Gastrocnemius medialis (tissue), 4 donors: ENCODE measurements around the gene PPFIA4. TPM values are rescaled to one million over a fixed set of nuclear protein-coding genes. Genes with fewer than 3 reads are reported as not detected.
A peak's percentile ranks its signal among the peaks of the same experiment; 100 is the strongest.

ENCODE experiments used
- ATAC-seq, 2 donors: fragments of 150-250 bp; one replicate each; pipeline ENCODE4 v1.9.1; 2016
- DNase-seq, 2 donors: peaks; one replicate each; pipeline ENCODE4 v3.0.0-alpha.2; 2019
- H3K27ac ChIP-seq, 4 donors: fragments of 200-600 bp; sonication (generic); 1 replicate in 1 of 4; 2 replicates in 3 of 4; pipeline ENCODE4 v1.5.1; 2016 to 2018; ENCODE audit warnings: mild to moderate bottlenecking in 2 of 4, moderate library complexity in 1 of 4
- H3K27me3 ChIP-seq, 3 donors: fragments of 200-600 bp; sonication (generic) in 2 of 3; 1 replicate in 1 of 3; 2 replicates in 2 of 3; pipeline versions ENCODE4 v1.5.1 to v1.6.0; 2016 to 2019; ENCODE audit warnings: mild to moderate bottlenecking in 1 of 3, moderate library complexity in 1 of 3
- H3K36me3 ChIP-seq, 2 donors: fragments of 200-600 bp; sonication (generic) in 1 of 2; one replicate each; pipeline ENCODE4 v1.5.1; 2017 to 2018
- H3K4me1 ChIP-seq, 2 donors: fragments of 200-600 bp; sonication (generic) in 1 of 2; one replicate each; pipeline ENCODE4 v1.5.1; 2016 to 2017; ENCODE audit warnings: mild to moderate bottlenecking in 2 of 2
- H3K4me3 ChIP-seq, 4 donors: fragments of 200-600 bp; sonication (generic) in 3 of 4; 1 replicate in 1 of 4; 2 replicates in 3 of 4; pipeline ENCODE4 v1.5.1; 2016 to 2019; ENCODE audit warnings: mild to moderate bottlenecking in 2 of 4
- H3K9me3 ChIP-seq, 3 donors: fragments of 200-600 bp; sonication (generic) in 2 of 3; 1 replicate in 1 of 3; 2 replicates in 2 of 3; pipeline ENCODE4 v1.5.1; 2016 to 2019
- CTCF ChIP-seq, 5 experiments: fragments of 450-650 bp in 3 of 5; fragments of 200-600 bp in 2 of 5; sonication (generic) in 2 of 5; IDR thresholded peaks in 4 of 5; conservative IDR thresholded peaks in 1 of 5; 1 replicate in 4 of 5; 2 replicates in 1 of 5; pipeline ENCODE4 v1.5.1; 2016 to 2019; ENCODE audit warnings: antibody characterized with exemption in 5 of 5, mild to moderate bottlenecking in 3 of 5, moderate library complexity in 3 of 5
- POLR2A ChIP-seq, 2 donors: fragments of 450-650 bp; IDR thresholded peaks; one replicate each; pipeline ENCODE4 v1.6.1; 2017; ENCODE audit warnings: antibody characterized with exemption in 2 of 2, mild to moderate bottlenecking in 2 of 2, moderate library complexity in 2 of 2
- in situ Hi-C, 4 donors: fragments of 200-750 bp; cut with MboI; loops; one replicate each; pipeline versions ENCODE4 v1.15.0 to v1.8.0; 2017; ENCODE audit warnings: low sequenced_read_pairs in 4 of 4
- intact Hi-C: fragments of 100-400 bp; cut with DNase I; formaldehyde crosslinking; loops from one replicate; pipeline ENCODE4 v1.15.1; 2023; ENCODE audit warnings: low total_unique reads
- total RNA-seq, 4 donors: library from RNA; depleted of rRNA; stranded (reverse); fragments of >200 nt; gene quantifications; one replicate each; pipeline versions ENCODE4 v1.1.0 to v1.2.3, GENCODE V29; 2016

The PPFIA4 gene
- total RNA-seq, 4 donors from 2014 or later: 8.4 to 45.5 (median 33.1) TPM

DNA sequence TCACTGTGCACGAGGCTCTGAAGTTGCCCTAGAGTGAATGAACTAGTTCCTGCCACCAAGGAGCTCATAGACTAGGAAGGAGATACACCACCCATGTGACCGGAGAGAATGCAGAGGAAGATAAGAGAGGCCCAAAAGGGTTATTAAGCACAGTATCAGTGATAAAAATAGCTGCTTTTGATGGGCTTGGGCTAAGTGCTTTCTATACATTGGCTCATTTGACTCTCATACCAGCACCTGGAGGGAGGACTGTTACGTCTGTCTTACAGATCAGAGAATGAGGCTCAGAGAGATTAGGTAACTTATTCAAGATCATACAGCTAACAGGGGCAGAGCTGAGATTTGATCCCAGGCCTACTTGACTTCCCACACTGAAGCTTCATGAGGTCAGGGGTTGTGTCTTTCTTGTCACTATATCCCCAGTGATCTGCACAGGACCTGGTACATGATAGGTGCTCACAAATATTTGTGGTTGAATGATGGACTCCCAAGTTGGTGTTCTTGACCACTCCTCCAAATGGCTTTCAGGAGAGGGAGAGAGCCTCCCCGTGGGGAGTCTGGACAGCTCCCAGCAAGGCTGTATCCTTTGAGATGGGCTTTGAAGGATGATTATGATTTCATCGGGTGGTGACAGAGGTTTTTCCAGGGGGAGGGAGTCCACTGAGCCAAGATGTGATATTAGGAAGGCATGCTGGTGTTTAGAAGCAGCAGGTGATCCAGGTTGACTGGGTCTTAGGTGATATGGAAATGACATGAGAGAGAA is 14.4 kb downstream of the PPFIA4 start:
- Histone ChIP-seq H3K27ac (peak overlapping the region in 3 of 4 donors; percentile 63 to 96 (median 95)), H3K4me1 (peaks cover 41 to 49% of the 10 kb centered on the region in 2 donors), H3K4me3 (no peak overlapping the region), H3K36me3 (peaks cover 0 to 4% of the 10 kb centered on the region in 2 donors), H3K9me3 (no peaks in the 10 kb centered on the region), H3K27me3 (no peaks in the 10 kb centered on the region)
- in situ Hi-C loops: no loop called here
- intact Hi-C loops: no loop called here
- ATAC-seq (no peak), DNase-seq (peak in 1 of 2 donors; percentile 3)
- TF ChIP-seq CTCF (IDR thresholded peaks at IDR 0.05 in 4 of 5, conservative IDR thresholded peaks at IDR 0.05 in 1 of 5) (no peak), POLR2A (IDR thresholded peaks at IDR 0.05) (no peak)

DNA sequence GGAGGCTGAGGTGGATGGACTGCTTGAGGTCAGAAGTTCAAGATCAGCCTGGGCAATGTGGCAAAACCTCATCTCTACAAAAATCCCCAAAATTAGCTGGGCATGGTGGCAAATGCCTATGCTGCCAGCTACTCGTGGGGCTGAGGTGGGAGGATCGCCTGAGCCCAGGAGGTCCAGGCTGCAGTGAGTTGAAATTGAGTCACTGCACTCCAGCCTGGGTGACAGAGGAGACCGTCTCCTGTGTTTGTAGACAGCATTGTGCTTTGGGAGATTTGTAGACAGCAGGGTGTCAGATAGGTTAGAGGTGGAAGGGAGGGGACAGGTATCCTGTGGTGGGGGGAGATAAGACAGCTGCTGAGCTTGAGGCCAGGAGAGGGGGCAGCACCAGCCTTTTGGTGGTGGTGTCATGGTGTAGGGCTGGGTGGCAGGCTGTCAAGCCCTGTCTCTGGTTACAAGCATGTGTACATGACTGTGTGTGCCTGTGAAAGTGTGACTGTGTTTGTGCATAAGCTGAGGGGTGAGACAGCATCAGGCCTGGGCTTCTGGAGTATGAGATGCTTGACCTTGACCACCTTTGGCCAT is 15.2 kb downstream of the PPFIA4 start:
- Histone ChIP-seq H3K36me3 (peaks cover 0 to 8% of the 10 kb centered on the region in 2 donors), H3K27ac (peak overlapping the region in 2 of 4 donors; percentile 63 to 96), H3K4me1 (peaks cover 33 to 41% of the 10 kb centered on the region in 2 donors), H3K4me3 (no peak overlapping the region), H3K27me3 (no peaks in the 10 kb centered on the region), H3K9me3 (no peaks in the 10 kb centered on the region)
- TF ChIP-seq POLR2A (IDR thresholded peaks at IDR 0.05) (no peak), CTCF (IDR thresholded peaks at IDR 0.05 in 4 of 5, conservative IDR thresholded peaks at IDR 0.05 in 1 of 5) (no peak)
- DNase-seq (peak in 1 of 2 donors; percentile 58), ATAC-seq (no peak)
- intact Hi-C loops (no loop called here), in situ Hi-C loops (no loop called here)

- Histone ChIP-seq H3K4me3 (no peak overlapping the region), H3K9me3 (no peaks in the 10 kb centered on the region), H3K27me3 (no peaks in the 10 kb centered on the region), H3K4me1 (peaks cover 11 to 20% of the 10 kb centered on the region in 2 donors), H3K36me3 (peaks cover 0 to 29% of the 10 kb centered on the region in 2 donors), H3K27ac (no peak overlapping the region)
- DNase-seq: peak in 1 of 2 donors; percentile 12
- TF ChIP-seq POLR2A (IDR thresholded peaks at IDR 0.05): no peak
- no peak for TF ChIP-seq CTCF (IDR thresholded peaks at IDR 0.05 in 4 of 5, conservative IDR thresholded peaks at IDR 0.05 in 1 of 5)
- no peak for ATAC-seq
- in situ Hi-C loops (no loop called here), intact Hi-C loops (no loop called here)
These were observed 17.7 kb downstream of the PPFIA4 start for GRCh38 chr1:203043830-203044545.

GRCh38 chr1:203044546-203045250 is 18.4 kb downstream of the PPFIA4 start:
- H3K27me3 ChIP-seq: no peaks in the 10 kb centered on the region
- peaks cover 0 to 32% of the 10 kb centered on the region in 2 donors for H3K36me3 ChIP-seq
- no peak overlapping the region for H3K27ac ChIP-seq
- in situ Hi-C loops (no loop called here), intact Hi-C loops (no loop called here)
- H3K4me1 ChIP-seq: peaks cover 6 to 16% of the 10 kb centered on the region in 2 donors
- no peaks in the 10 kb centered on the region for H3K9me3 ChIP-seq
- DNase-seq: peak in 1 of 2 donors; percentile 5
- no peak for TF ChIP-seq CTCF (IDR thresholded peaks at IDR 0.05 in 4 of 5, conservative IDR thresholded peaks at IDR 0.05 in 1 of 5)
- TF ChIP-seq POLR2A (IDR thresholded peaks at IDR 0.05): no peak
- H3K4me3 ChIP-seq: no peak overlapping the region
- ATAC-seq: no peak
